Placental pericyte (primary cell): ENCODE measurements around the gene HDAC8. TPM values are rescaled to one million over a fixed set of nuclear protein-coding genes. Genes with fewer than 3 reads are reported as not detected.

ENCODE experiments used
- small RNA-seq: library from RNA; depleted of rRNA; stranded (forward); fragments of <200 nt; gene quantifications from one replicate; pipeline ENCODE3, GENCODE V24; 2012; ENCODE audit warnings: low replicate concordance
- total RNA-seq: library from RNA; depleted of rRNA; stranded (reverse); fragments of >200 nt; gene quantifications from 2 replicates; pipeline ENCODE4 v1.2.3, GENCODE V29; 2012

HDAC8 gene
- total RNA-seq: 24.1 and 33.1 TPM in 2 replicates

GRCh38 chrX:72572248-72573157 lies at the start of gene HDAC8:
HDAC8 (minus strand) TSS chrX:72572843; CDS start chrX:72572761, 82 bp downstream.

GRCh38 chrX:72305286-72306084 lies 267.2 kb downstream of the HDAC8 start, which contains the start of gene CITED1:
CITED1 (minus strand) TSS chrX:72305914; CDS start chrX:72302869, 3,045 bp downstream.

Small RNAs within 50 kb of the gene (small RNA-seq; reads per million reads assigned to genes)
- gene RF00019 (not detected), gene RNU2-68P (21.3 reads per million, percentile 97 among the genes with 10 or more reads in this experiment)

Other genes with a start within 250 kb of the HDAC8 start
- gene PHKA1, start 141.5 kb upstream of the HDAC8 start, total RNA-seq: 2.8 and 9.3 TPM in 2 replicates
- not detected in 2 replicates for gene DMRTC1B, start 204.0 kb upstream of the HDAC8 start, total RNA-seq
- not detected in 2 replicates for gene FAM236B, start 209.8 kb upstream of the HDAC8 start, total RNA-seq
- not detected in 2 replicates for gene FAM236D, start 235.4 kb upstream of the HDAC8 start, total RNA-seq